ENCODE measurements around the gene NCAM1. TPM values are rescaled to one million over a fixed set of nuclear protein-coding genes. Genes with fewer than 3 reads are reported as not detected.
"Not testable (repeated sequence)": the region's sequence is repeated elsewhere in the genome, so short reads cannot be mapped to it uniquely, and the experiment has no call there.

NCAM1 gene
- total RNA-seq, 1 experiment from 2014 or later = 3.7 TPM

DNA sequence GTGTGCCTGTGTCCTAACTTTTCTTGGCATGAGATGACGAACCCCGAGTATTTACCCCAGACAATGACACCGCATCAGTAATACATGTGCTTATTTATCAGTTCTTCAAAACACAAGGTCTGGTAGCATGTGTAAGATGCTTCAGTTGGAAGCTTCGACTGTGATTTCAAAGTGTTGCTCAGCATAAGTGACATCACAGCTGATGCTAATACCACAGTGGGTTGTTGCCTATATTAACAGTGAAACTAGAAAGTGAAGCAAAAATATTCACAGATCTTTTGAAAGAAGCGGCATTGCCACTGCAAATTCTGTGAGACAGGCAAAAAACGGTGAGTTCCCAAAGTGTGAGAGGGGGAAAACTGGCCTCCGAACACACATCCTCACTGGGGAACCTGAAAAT, 334.8 kb downstream of the NCAM1 start:
- no TSS peak for BruUV-seq (replicated peaks)
- Mint-ChIP-seq H3K36me3 (ENCODE audit: insufficient read depth, unreplicated experiment) (no peaks in the 10 kb centered on the region), H3K9me3 (ENCODE audit: low read depth, unreplicated experiment) (no peaks in the 10 kb centered on the region), H3K4me1 (ENCODE audit: low read depth, unreplicated experiment) (peaks cover 10% of the 10 kb centered on the region), H3K27ac (ENCODE audit: unreplicated experiment) (no peak overlapping the region), H3K27me3 (ENCODE audit: unreplicated experiment) (peaks cover 73% of the 10 kb centered on the region), H3K4me3 (ENCODE audit: low read depth, unreplicated experiment) (no peak overlapping the region)
- intact Hi-C loops (cut with micrococcal nuclease; ENCODE audit: unreplicated experiment) = loop anchor here (10.0 kb wide), 1 partner anchor 501 kb away; no protein-coding TSS in a partner anchor
- DNase-seq = no peak
- CTCF ChIA-PET = no interaction called here
- TF ChIP-seq, protein P1, sequence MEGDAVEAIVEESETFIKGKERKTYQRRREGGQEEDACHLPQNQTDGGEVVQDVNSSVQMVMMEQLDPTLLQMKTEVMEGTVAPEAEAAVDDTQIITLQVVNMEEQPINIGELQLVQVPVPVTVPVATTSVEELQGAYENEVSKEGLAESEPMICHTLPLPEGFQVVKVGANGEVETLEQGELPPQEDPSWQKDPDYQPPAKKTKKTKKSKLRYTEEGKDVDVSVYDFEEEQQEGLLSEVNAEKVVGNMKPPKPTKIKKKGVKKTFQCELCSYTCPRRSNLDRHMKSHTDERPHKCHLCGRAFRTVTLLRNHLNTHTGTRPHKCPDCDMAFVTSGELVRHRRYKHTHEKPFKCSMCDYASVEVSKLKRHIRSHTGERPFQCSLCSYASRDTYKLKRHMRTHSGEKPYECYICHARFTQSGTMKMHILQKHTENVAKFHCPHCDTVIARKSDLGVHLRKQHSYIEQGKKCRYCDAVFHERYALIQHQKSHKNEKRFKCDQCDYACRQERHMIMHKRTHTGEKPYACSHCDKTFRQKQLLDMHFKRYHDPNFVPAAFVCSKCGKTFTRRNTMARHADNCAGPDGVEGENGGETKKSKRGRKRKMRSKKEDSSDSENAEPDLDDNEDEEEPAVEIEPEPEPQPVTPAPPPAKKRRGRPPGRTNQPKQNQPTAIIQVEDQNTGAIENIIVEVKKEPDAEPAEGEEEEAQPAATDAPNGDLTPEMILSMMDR (IDR thresholded peaks at IDR 0.05; ENCODE audit: unreplicated experiment) = no peak

DNA sequence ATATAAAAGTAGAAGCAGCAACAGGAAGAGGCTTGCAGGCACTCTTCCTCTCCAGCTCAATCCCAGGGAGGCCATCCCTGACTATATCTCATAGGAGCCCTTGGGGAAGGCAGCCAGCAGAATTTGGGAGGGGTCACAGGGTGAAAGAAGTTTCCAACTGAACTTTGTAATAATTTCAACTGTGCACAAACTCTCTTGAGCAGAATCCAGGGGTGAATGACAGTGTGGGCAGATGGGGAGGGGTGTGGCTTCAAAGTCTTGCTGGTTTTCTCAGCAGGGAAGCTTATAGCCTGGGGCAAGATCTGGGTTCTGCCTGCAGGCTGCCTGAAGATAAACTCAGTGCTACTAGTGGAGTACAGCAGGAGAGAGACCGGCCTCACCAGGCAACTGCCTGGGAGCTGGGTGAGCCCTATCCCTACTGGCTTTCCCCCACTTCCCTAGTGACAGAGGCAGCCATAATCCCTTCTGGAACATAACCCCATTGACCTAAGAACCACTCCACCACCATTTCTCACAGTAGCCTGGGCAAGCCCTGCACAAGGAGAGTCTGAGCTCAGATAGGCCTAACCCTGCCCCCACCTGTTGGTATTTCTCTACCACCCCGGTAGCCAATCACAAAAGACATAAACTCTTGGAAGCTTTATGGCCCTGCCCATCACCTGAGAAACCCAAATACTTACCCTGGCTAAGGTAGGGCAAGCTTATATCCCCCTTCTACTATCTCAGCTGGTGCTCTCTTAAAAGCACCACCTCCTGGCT, 335.4 kb downstream of the NCAM1 start:
- Mint-ChIP-seq H3K27ac (ENCODE audit: unreplicated experiment) (no peak overlapping the region), H3K4me1 (ENCODE audit: low read depth, unreplicated experiment) (peaks cover 10% of the 10 kb centered on the region), H3K27me3 (ENCODE audit: unreplicated experiment) (peaks cover 75% of the 10 kb centered on the region), H3K36me3 (ENCODE audit: insufficient read depth, unreplicated experiment) (no peaks in the 10 kb centered on the region), H3K9me3 (ENCODE audit: low read depth, unreplicated experiment) (no peaks in the 10 kb centered on the region), H3K4me3 (ENCODE audit: low read depth, unreplicated experiment) (no peak overlapping the region)
- no peak for DNase-seq
- no TSS peak for BruUV-seq (replicated peaks)
- TF ChIP-seq, protein P1 (IDR thresholded peaks at IDR 0.05; ENCODE audit: unreplicated experiment) = no peak
- intact Hi-C loops (cut with micrococcal nuclease; ENCODE audit: unreplicated experiment) = loop anchor here (10.0 kb wide), 1 partner anchor 502 kb away; no protein-coding TSS in a partner anchor
- CTCF ChIA-PET = no interaction called here

DNA sequence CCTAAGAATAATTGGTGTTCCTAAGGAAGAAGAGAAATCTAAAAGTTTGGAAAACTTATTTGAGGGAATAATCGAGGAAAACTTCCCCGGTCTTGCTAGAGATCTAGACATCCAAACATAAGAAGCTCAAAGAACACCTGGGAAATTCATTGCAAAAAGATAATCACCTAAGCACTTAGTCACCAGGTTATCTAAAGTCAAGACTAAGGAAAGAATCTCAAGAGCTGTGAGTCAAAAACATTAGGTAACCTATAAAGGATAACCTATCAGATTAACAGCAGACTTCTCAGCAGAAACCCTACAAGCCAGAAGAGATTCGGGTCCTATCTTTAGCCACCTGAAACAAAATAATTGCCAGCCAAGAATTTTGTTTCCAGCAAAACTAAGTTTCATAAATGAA, 337.3 kb downstream of the NCAM1 start:
- H3K36me3 Mint-ChIP-seq (ENCODE audit: insufficient read depth, unreplicated experiment) = not testable (repeated sequence)

DNA sequence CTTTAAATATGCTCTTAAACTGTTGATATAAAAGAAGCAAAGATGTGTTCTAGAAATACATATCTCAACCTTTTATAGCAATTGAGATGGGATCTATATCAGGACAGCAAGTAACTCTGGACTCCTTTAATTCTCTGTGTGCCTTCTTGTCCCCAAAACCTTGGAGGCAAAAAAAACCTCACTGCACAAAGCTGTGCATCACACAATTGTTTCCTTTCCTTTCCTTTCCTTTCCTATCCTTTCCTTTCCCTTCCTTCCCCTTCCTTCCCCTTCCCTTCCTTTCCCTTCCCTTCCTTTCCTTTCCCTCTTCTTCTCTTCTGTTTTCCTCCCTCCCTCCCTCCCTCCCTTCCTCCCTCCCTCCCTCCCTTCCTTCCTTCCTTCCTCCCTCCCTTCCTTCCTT, 343.7 kb downstream of the NCAM1 start:
- BruUV-seq (replicated peaks) = no TSS peak
- CTCF ChIA-PET = interaction anchor here (0.6 kb wide), 1 partner anchor 179 kb away, joined by 4 read pairs; no protein-coding TSS in a partner anchor
- Mint-ChIP-seq H3K27ac (ENCODE audit: unreplicated experiment) (no peak overlapping the region), H3K36me3 (ENCODE audit: insufficient read depth, unreplicated experiment) (no peaks in the 10 kb centered on the region), H3K9me3 (ENCODE audit: low read depth, unreplicated experiment) (no peaks in the 10 kb centered on the region), H3K4me1 (ENCODE audit: low read depth, unreplicated experiment) (no peaks in the 10 kb centered on the region), H3K27me3 (ENCODE audit: unreplicated experiment) (peaks cover 25% of the 10 kb centered on the region), H3K4me3 (ENCODE audit: low read depth, unreplicated experiment) (no peak overlapping the region)
- TF ChIP-seq, protein P1 (IDR thresholded peaks at IDR 0.05; ENCODE audit: unreplicated experiment) = no peak
- DNase-seq = no peak
- intact Hi-C loops (cut with micrococcal nuclease; ENCODE audit: unreplicated experiment) = loop anchor here (1.0 to 2.0 kb wide), 3 partner anchors 227 to 492 kb away; no protein-coding TSS in a partner anchor

More for the DNA sequence above, 337.3 kb downstream of the NCAM1 start:
- H3K27me3 Mint-ChIP-seq (ENCODE audit: unreplicated experiment) = peaks cover 62% of the 10 kb centered on the region
- not testable (repeated sequence) for H3K9me3 Mint-ChIP-seq (ENCODE audit: low read depth, unreplicated experiment); H3K4me3 Mint-ChIP-seq (ENCODE audit: low read depth, unreplicated experiment); DNase-seq; BruUV-seq (replicated peaks); H3K27ac Mint-ChIP-seq (ENCODE audit: unreplicated experiment); H3K4me1 Mint-ChIP-seq (ENCODE audit: low read depth, unreplicated experiment)
- CTCF ChIA-PET = interaction anchor here (0.7 kb wide), 1 partner anchor 498 kb away, joined by 3 read pairs; no protein-coding TSS in a partner anchor
- intact Hi-C loops (cut with micrococcal nuclease; ENCODE audit: unreplicated experiment) = loop anchor here (10.0 kb wide), 1 partner anchor 504 kb away; no protein-coding TSS in a partner anchor

All from Calu3 (cell line).